Measurements from ENCODE around the gene TTC22.

TTC22 gene

GRCh38 chr1:54751426-54751825 is 49.7 kb downstream of the TTC22 start:
- DNase-seq (ENCODE audit: low read depth, low spot score): no peak

GRCh38 chr1:54750596-54750995 is 50.5 kb downstream of the TTC22 start:
- DNase-seq (ENCODE audit: low read depth, low spot score): no peak

DNA sequence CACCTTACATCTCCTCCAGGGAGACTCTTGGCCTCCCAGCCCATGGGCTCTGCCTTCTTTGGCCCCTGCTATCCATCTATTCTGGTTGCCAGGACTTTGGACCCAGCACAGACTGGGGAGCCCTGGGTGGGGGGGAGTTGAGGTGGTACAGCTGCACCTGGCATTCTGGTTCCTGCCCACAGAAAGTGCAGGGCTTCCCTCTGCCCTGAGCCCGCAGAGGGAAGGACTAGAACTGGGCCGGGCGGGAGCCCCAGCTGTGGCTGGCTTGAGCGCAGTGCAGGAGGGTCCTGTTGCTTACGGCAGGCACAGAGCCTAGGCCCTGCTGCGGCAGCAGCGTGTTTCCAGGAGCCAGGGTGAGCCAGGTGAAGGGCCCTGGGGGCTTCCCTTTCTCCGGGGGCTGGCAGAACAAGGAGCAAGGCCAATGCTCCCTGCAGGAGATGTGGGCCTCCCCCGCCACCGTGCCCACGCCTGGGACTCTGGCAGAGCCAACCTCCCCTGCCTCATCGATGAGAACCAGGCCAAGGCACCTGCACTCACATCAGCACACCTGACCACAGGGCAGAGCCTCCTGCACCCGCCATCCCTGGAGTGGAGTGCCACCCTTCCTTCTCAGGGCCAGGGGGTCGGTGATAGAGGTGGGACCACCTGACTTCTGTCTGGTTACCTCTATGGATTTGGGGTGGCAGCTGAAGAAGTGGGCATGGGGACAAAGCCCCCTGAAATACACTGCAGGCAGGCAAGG is 52.9 kb downstream of the TTC22 start:
- DNase-seq (ENCODE audit: low read depth, low spot score): no peak

DNA sequence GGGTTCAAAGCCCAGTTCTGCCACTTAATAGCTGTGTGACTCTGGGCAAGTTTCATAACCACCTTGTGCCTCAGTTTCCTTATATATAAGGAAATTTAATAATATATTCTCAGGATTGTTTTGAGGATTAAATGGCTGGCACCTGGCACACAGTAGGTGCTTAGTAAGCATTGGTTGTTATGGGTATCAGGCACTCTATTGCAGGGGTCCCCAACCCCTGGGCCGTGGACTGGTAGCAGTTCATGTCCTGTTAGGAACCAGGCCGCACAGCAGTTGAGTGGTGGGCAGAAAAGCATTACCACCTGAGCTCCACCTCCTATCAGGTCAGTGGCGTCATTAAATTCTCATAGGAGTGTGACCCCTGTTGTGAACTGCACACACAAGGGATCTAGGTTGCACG is 55.3 kb downstream of the TTC22 start:
- no peak for DNase-seq (ENCODE audit: low read depth, low spot score)

- no peak for DNase-seq (ENCODE audit: low read depth, low spot score)
Measured at GRCh38 chr1:54745274-54745673, 55.8 kb downstream of the TTC22 start.

DNA sequence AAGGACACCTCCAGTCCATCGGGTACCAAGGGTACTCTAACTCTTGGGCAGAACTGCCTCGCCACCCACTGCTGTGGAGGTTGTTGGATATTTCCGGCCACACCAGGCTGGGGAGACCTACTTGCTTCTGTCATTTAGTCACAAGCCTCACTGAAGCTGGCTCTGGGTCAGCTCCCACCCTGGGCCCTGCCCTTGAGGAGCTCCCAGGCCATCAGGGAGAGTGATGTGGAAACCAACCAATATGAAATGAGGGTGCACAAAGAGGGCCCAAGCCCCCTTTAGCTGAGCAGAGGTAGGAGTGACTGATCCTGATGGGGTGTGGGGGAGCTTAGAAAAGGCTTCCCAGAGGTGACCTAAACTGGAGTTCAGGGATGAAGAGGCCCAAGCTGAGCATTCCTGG is 56.4 kb downstream of the TTC22 start:
- no peak for DNase-seq (ENCODE audit: low read depth, low spot score)

DNA sequence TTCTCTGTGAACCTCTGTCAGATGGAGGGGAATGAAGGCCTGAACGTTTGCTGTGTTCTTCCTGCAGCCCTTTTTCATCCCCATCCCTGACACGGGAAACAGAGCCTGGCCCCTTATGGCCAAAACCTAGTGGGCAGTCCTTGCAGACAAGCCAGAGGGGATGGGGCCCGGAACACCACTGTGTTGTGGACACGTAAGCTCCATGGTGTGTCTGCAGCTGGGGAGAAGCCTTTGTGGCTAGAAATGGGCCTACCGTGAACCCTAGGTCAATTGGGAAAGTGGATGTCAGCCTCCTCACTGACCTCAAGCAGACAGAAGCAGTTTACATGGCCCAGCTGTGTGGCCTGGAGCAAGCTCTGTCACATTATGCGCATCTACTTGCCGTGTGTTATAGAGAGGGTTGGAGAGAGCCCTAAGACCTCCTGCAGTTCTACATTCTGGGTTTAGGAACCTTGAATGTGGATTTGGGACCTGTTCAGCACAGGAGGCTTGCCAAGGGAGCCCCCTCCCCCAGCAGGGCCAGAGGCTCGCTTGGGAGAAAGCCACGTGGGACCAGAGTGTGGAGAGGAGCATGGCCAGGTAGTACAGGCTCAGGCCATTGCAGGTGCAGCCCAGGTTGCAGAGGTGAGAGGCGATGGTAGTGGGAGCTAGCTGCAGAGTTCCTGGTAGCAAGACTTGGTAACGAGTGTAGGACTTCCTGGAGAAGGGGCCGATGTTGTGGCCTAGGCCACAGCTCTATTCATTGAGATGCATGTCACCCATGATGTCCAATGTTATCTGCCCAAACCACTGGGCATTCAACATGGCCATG is 57.5 kb downstream of the TTC22 start:
- no peak for DNase-seq (ENCODE audit: low read depth, low spot score)

DNA sequence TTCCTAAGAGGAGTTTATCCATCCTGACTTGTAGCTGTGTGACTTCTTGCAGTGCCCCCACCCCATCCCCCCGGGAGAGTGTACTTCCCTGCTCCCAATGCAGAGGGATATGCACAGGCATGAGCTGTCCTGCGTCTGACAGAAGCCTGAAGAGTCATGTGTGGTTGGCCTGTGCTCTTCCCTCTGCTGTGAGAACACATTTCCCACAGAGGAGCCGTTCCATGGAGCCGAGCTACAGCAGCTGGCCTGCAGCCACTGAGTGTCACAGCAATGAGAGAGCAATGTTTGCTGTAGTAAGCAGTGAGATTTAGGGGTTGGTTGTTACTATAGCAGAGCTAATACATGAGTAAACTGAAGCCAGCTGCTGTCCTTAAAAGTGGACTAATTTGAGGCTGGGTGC is 58.8 kb downstream of the TTC22 start:
- no peak for DNase-seq (ENCODE audit: low read depth, low spot score)

GRCh38 chr1:54741531-54741930 is 59.6 kb downstream of the TTC22 start:
- DNase-seq (ENCODE audit: low read depth, low spot score): no peak

- DNase-seq (ENCODE audit: low read depth, low spot score): no peak
Measured at GRCh38 chr1:54738244-54738643, 62.9 kb downstream of the TTC22 start.

GRCh38 chr1:54736685-54737084 is 64.4 kb downstream of the TTC22 start:
- DNase-seq (ENCODE audit: low read depth, low spot score): no peak

Data from astrocyte of the hippocampus (primary cell).